ENCODE data around the gene RPRM.

DNA sequence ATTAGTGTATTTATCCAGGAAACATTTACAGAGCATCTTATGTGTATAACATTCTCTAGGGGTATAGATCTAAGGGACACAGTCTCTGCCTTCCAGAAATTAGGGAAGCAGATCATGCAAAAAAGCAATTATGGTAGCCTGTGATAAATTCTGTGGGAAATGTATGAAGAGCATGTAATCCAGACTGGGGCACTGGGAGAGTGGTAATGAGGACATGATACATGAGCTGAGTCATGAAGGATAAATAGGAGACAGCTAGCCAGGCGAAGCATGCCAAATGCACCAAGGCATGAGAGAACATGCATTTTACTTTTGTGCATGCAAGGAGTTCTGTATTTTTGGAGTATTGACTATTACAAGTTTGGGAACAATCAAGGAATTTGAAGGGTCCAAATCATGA is 8.9 kb upstream of the RPRM start:
- no peak for TF ChIP-seq POLR2AphosphoS5 (IDR thresholded peaks at IDR 0.05; ENCODE audit: low read depth, low read length)
- TF ChIP-seq POLR2A (IDR thresholded peaks at IDR 0.05; ENCODE audit: low read depth, low read length) = no peak
- no peak for TF ChIP-seq SPI1 (IDR thresholded peaks at IDR 0.05; ENCODE audit: low read depth, low read length)
- TF ChIP-seq TAF1 (IDR thresholded peaks at IDR 0.05; ENCODE audit: low read depth, low read length) = no peak
- TF ChIP-seq PAX5 (IDR thresholded peaks at IDR 0.05; ENCODE audit: insufficient read depth, low read length, severe bottlenecking) = no peak

All from GM12891 (cell line).